ENCODE results near the gene CCR7. TPM values are rescaled to one million over a fixed set of nuclear protein-coding genes. Genes with fewer than 3 reads are reported as not detected.
"Not testable (repeated sequence)": the region's sequence is repeated elsewhere in the genome, so short reads cannot be mapped to it uniquely, and the experiment has no call there.

The CCR7 gene
- total RNA-seq, 1 donor from 2014 or later = 1.4 TPM

GRCh38 chr17:40554646-40555295 lies 10.5 kb downstream of the CCR7 start:
- ATAC-seq (no peak), DNase-seq (ENCODE audit: low spot score) (peak; percentile 63)
- intact Hi-C loops (cut with DNase I) = loop anchor here (10.0 kb wide), 2 partner anchors 120 to 250 kb away; partner anchors contain the start of gene RARA

- intact Hi-C loops (cut with DNase I) = loop anchor here (10.0 kb wide), 2 partner anchors 119 to 249 kb away; partner anchors contain the start of gene RARA
- peak; percentile 51 for ATAC-seq
- peak; percentile 81 for DNase-seq (ENCODE audit: low spot score)
These were observed 11.4 kb downstream of the CCR7 start for GRCh38 chr17:40553694-40554534.

- DNase-seq (ENCODE audit: low spot score) (peak; percentile 70), ATAC-seq (no peak)
- intact Hi-C loops (cut with DNase I) = loop anchor here (10.0 kb wide), 2 partner anchors 118 to 248 kb away; partner anchors contain the start of gene RARA
These were observed 12.2 kb downstream of the CCR7 start for GRCh38 chr17:40552806-40553693.

GRCh38 chr17:40551879-40552768 lies 13.1 kb downstream of the CCR7 start:
- intact Hi-C loops (cut with DNase I) = loop anchor here (10.0 kb wide), 2 partner anchors 117 to 247 kb away; partner anchors contain the start of gene RARA
- ATAC-seq = peak; percentile 48
- peak; percentile 76 for DNase-seq (ENCODE audit: low spot score)

- intact Hi-C loops (cut with DNase I) = loop anchor here (10.0 kb wide), 2 partner anchors 116 to 246 kb away; partner anchors contain the start of gene RARA
- DNase-seq (ENCODE audit: low spot score) (peak; percentile 89), ATAC-seq (peak; percentile 82)
These were observed 14.0 kb downstream of the CCR7 start for GRCh38 chr17:40551091-40551878.

- peak; percentile 63 for DNase-seq (ENCODE audit: low spot score)
- intact Hi-C loops (cut with DNase I) = loop anchor here (10.0 kb wide), 2 partner anchors 116 to 246 kb away; partner anchors contain the start of gene RARA
- ATAC-seq = peak; percentile 12
These were observed 14.7 kb downstream of the CCR7 start for GRCh38 chr17:40550608-40551007.

- intact Hi-C loops (cut with DNase I) = no loop called here
- DNase-seq (ENCODE audit: low spot score) = peak; percentile 68
- peak; percentile 54 for ATAC-seq
These were observed 16.1 kb downstream of the CCR7 start for GRCh38 chr17:40548982-40549685.

- ATAC-seq (no peak), DNase-seq (ENCODE audit: low spot score) (peak; percentile 33)
- intact Hi-C loops (cut with DNase I) = no loop called here
These were observed 16.7 kb downstream of the CCR7 start for GRCh38 chr17:40548491-40548981.

GRCh38 chr17:40547785-40548478 lies 17.3 kb downstream of the CCR7 start:
- DNase-seq (ENCODE audit: low spot score) = no peak
- intact Hi-C loops (cut with DNase I) = no loop called here

GRCh38 chr17:40547079-40547784 lies 18.0 kb downstream of the CCR7 start:
- intact Hi-C loops (cut with DNase I) = no loop called here
- peak; percentile 54 for DNase-seq (ENCODE audit: low spot score)
- no peak for ATAC-seq

More at GRCh38 chr17:40547785-40548478, 17.3 kb downstream of the CCR7 start:
- no peak for ATAC-seq

- intact Hi-C loops (cut with DNase I); ATAC-seq; DNase-seq (ENCODE audit: low spot score): not testable (repeated sequence)
These were observed 18.8 kb downstream of the CCR7 start for GRCh38 chr17:40546497-40546896.

GRCh38 chr17:40545660-40546059 lies 19.6 kb downstream of the CCR7 start:
- ATAC-seq (no peak), DNase-seq (ENCODE audit: low spot score) (peak; percentile 48)
- intact Hi-C loops (cut with DNase I) = no loop called here

- ATAC-seq (peak; percentile 97), DNase-seq (ENCODE audit: low spot score) (peak; percentile 89)
- intact Hi-C loops (cut with DNase I) = no loop called here
These were observed 22.5 kb downstream of the CCR7 start for GRCh38 chr17:40542558-40543411.

- ATAC-seq = peak; percentile 86
- intact Hi-C loops (cut with DNase I) = no loop called here
- peak; percentile 88 for DNase-seq (ENCODE audit: low spot score)
These were observed 23.3 kb downstream of the CCR7 start for GRCh38 chr17:40541873-40542557.
